HepG2 (cell line): Measurements from ENCODE around the gene FAM53B. TPM values are rescaled to one million over a fixed set of nuclear protein-coding genes. Genes with fewer than 3 reads are reported as not detected.

Experiments used
- ARHGAP35 ChIP-seq: sonication (generic); formaldehyde crosslinking; IDR thresholded peaks from 2 replicates; pipeline ENCODE4 v1.9.0; 2022; ENCODE audit warnings: mild to moderate bottlenecking, inconsistent platforms, moderate library complexity, missing genetic modification reagents, borderline replicate concordance
- DMAP1 ChIP-seq: IDR thresholded peaks from 2 replicates; pipeline ENCODE4 v1.6.1; 2016
- FIP1L1 ChIP-seq: fragments of 200-400 bp; formaldehyde crosslinking; IDR thresholded peaks from 2 replicates; pipeline ENCODE4 v1.6.1; 2018; ENCODE audit warnings: low read depth, mild to moderate bottlenecking, low read length, moderate library complexity, borderline replicate concordance; ENCODE audit not compliant: insufficient read depth
- HNF4G ChIP-seq, 2 experiments: sonication (generic) in 1 of 2; formaldehyde crosslinking in 1 of 2; IDR thresholded peaks; 2 replicates each; pipeline versions ENCODE4 v1.4.0 to v1.6.1; 2011 to 2020; ENCODE audit warnings: borderline replicate concordance in 2 of 2, low read depth in 2 of 2, mild to moderate bottlenecking in 2 of 2, low read length in 1 of 2, missing genetic modification reagents in 1 of 2, moderate library complexity in 1 of 2
- HNRNPH1 ChIP-seq: fragments of 200-400 bp; formaldehyde crosslinking; optimal IDR thresholded peaks from 2 replicates; pipeline ENCODE3; 2017; ENCODE audit warnings: mild to moderate bottlenecking, low read depth, low read length
- JUND ChIP-seq: sonication (generic); formaldehyde crosslinking; IDR thresholded peaks from 2 replicates; pipeline ENCODE4 v1.8.0; 2022; ENCODE audit warnings: mild to moderate bottlenecking, missing genetic modification reagents
- KLF6 ChIP-seq: IDR thresholded peaks from 2 replicates; pipeline ENCODE4 v1.8.0; 2016; ENCODE audit warnings: missing biosample characterization, missing genetic modification reagents
- PAF1 ChIP-seq: IDR thresholded peaks from 2 replicates; pipeline ENCODE4 v1.6.1; 2016; ENCODE audit warnings: missing genetic modification reagents, missing compliant biosample characterization
- PITX1 ChIP-seq: sonication (generic); formaldehyde crosslinking; IDR thresholded peaks from 2 replicates; pipeline ENCODE4 v1.5.1; 2020; ENCODE audit warnings: mild to moderate bottlenecking, missing genetic modification reagents
- SALL2 ChIP-seq: sonication (generic); formaldehyde crosslinking; IDR thresholded peaks from 2 replicates; pipeline ENCODE4 v1.8.1; 2023; ENCODE audit warnings: mild to moderate bottlenecking, missing genetic modification reagents, inconsistent platforms
- TGIF2 ChIP-seq: IDR thresholded peaks from 2 replicates; pipeline ENCODE4 v1.6.1; 2016; ENCODE audit warnings: control low read depth, missing compliant biosample characterization
- TRIM22 ChIP-seq: fragments of 450-650 bp; IDR thresholded peaks from 2 replicates; pipeline ENCODE4 v1.6.1; 2017
- TSC22D2 ChIP-seq: sonication (generic); formaldehyde crosslinking; IDR thresholded peaks from 2 replicates; pipeline ENCODE4 v1.5.1; 2020; ENCODE audit warnings: missing genetic modification reagents, mild to moderate bottlenecking, borderline replicate concordance
- YEATS2 ChIP-seq: sonication (generic); formaldehyde crosslinking; IDR thresholded peaks from 2 replicates; pipeline ENCODE4 v1.4.0; 2020; ENCODE audit warnings: missing genetic modification reagents, borderline replicate concordance
- ZC3H4 ChIP-seq: sonication (generic); formaldehyde crosslinking; IDR thresholded peaks from 2 replicates; pipeline ENCODE4 v1.4.0; 2020; ENCODE audit warnings: missing genetic modification reagents, borderline replicate concordance
- ZNF143 ChIP-seq: sonication (generic); formaldehyde crosslinking; IDR thresholded peaks from 2 replicates; pipeline ENCODE4 v1.4.0; 2020; ENCODE audit warnings: missing genetic modification reagents
- ZNF256 ChIP-seq: sonication (generic); formaldehyde crosslinking; conservative IDR thresholded peaks from 2 replicates; pipeline ENCODE4 v1.4.0; 2020; ENCODE audit warnings: missing genetic modification reagents
- ZNF468 ChIP-seq: sonication (generic); formaldehyde crosslinking; IDR thresholded peaks from 2 replicates; pipeline ENCODE4 v1.8.0; 2022; ENCODE audit warnings: mild to moderate bottlenecking, moderate library complexity, missing genetic modification reagents
- ZNF530 ChIP-seq: sonication (generic); formaldehyde crosslinking; IDR thresholded peaks from 2 replicates; pipeline ENCODE4 v1.5.0; 2020; ENCODE audit warnings: low read depth, mild to moderate bottlenecking, missing genetic modification reagents
- ZNF557 ChIP-seq: sonication (generic); formaldehyde crosslinking; IDR thresholded peaks from 2 replicates; pipeline ENCODE4 v1.4.0; 2020; ENCODE audit warnings: missing genetic modification reagents
- ZNF569 ChIP-seq: sonication (generic); formaldehyde crosslinking; IDR thresholded peaks from 2 replicates; pipeline ENCODE4 v1.5.0; 2020; ENCODE audit warnings: mild to moderate bottlenecking, missing genetic modification reagents, moderate library complexity, borderline replicate concordance
- polyA plus RNA-seq, 8 experiments: library from polyadenylated mRNA; depleted of rRNA in 3 of 8; stranded (reverse) in 7 of 8; unstranded in 1 of 8; fragments of >200 nt; fragmentation: Illumina TruSeq in 4 of 8; extraction: Trizol in 4 of 8; gene quantifications; 2 replicates each; pipeline versions ENCODE4 v1.2.1 to v1.2.3, GENCODE V29; 2011 to 2016; ENCODE audit warnings: low read depth in 4 of 8, missing spikeins in 1 of 8, mixed read lengths in 1 of 8; ENCODE audit not compliant: insufficient read depth in 1 of 8
- total RNA-seq, 5 experiments: library from RNA; depleted of rRNA; stranded (reverse); fragments of >200 nt; fragmentation: Illumina TruSeq; extraction: Trizol; gene quantifications; 2 replicates each; pipeline ENCODE4 v1.2.3, GENCODE V29; 2016; ENCODE audit warnings: low read depth in 1 of 5
- TF ChIP-seq, protein P1 (sequence below): sonication (generic); formaldehyde crosslinking; IDR thresholded peaks from 2 replicates; pipeline ENCODE4 v1.4.0; 2020; ENCODE audit warnings: missing genetic modification reagents
- TF ChIP-seq, protein P2 (sequence below): sonication (generic); formaldehyde crosslinking; IDR thresholded peaks from 2 replicates; pipeline ENCODE4 v1.4.0; 2020; ENCODE audit warnings: missing genetic modification reagents

Gene FAM53B
- total and polyA plus RNA-seq, 2 of the 13 experiments (the other 11 are each of a cell fraction or from before 2014, with no cell fraction given) = 6.4 to 19.3 TPM

DNA sequence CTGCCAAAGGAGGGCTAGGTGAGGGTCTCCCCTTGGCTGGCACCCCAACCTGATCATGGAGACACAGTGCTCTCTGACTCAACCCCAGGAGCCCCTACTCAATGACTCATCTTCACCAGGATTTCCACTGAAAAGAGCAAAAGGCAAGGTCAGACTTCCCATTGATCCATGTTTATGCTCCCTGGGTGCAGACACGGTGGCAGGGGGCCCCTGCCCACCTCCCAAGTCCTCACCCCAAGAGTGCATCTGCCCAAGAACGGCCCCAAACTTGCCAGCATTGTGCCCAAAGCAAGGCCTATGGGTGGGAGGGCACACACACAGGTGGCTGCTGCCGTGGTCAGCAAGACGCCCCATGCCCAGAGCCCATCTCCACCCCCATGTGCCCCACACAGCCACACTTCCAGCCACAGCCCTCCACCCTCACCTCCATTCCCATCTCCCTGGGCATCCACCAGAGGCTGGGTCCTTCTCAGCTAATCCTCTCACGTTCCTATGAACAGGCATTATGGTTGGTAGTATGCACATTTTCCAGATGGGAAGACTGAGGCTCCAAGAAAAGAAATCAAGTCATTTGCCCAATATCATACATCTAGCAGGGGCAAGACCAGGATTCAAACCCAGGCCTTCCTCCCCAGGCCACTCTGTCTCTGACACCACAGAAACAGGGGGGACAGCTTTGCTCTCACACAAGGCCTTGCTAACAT, 31.3 kb downstream of the FAM53B start (continued):
- TF ChIP-seq PITX1 (CRISPR knock-in tag) = no peak
- TF ChIP-seq HNRNPH1 = no peak
- no peak for TF ChIP-seq TSC22D2
- no peak for TF ChIP-seq FIP1L1
- no peak for TF ChIP-seq TRIM22
- no peak for TF ChIP-seq DMAP1 (CRISPR knock-in tag)
- no peak for TF ChIP-seq ZNF468 (CRISPR knock-in tag)
- TF ChIP-seq HNF4G (IDR thresholded peaks at IDR 0.05; ENCODE audit: borderline replicate concordance, low read depth, low read length) = 0 out of 2 replicates have a peak, but pooled peaks have one; percentile 10
- no peak for TF ChIP-seq HNF4G (CRISPR knock-in tag; IDR thresholded peaks at IDR 0.05; ENCODE audit: borderline replicate concordance, low read depth)
- no peak for TF ChIP-seq ZNF557 (CRISPR knock-in tag)
- TF ChIP-seq ZC3H4 = no peak
- no peak for TF ChIP-seq PAF1 (CRISPR knock-in tag)
- TF ChIP-seq ZNF256 (CRISPR knock-in tag) = no peak
- peak; percentile 39; the same call in 1 of the 2 replicates for TF ChIP-seq JUND (CRISPR knock-in tag)
- no peak for TF ChIP-seq ARHGAP35 (CRISPR knock-in tag)
- TF ChIP-seq SALL2 = no peak
- no peak for TF ChIP-seq KLF6 (CRISPR knock-in tag)
- TF ChIP-seq ZNF143 = no peak
- no peak for TF ChIP-seq ZNF569 (CRISPR knock-in tag)
- TF ChIP-seq, protein P1, sequence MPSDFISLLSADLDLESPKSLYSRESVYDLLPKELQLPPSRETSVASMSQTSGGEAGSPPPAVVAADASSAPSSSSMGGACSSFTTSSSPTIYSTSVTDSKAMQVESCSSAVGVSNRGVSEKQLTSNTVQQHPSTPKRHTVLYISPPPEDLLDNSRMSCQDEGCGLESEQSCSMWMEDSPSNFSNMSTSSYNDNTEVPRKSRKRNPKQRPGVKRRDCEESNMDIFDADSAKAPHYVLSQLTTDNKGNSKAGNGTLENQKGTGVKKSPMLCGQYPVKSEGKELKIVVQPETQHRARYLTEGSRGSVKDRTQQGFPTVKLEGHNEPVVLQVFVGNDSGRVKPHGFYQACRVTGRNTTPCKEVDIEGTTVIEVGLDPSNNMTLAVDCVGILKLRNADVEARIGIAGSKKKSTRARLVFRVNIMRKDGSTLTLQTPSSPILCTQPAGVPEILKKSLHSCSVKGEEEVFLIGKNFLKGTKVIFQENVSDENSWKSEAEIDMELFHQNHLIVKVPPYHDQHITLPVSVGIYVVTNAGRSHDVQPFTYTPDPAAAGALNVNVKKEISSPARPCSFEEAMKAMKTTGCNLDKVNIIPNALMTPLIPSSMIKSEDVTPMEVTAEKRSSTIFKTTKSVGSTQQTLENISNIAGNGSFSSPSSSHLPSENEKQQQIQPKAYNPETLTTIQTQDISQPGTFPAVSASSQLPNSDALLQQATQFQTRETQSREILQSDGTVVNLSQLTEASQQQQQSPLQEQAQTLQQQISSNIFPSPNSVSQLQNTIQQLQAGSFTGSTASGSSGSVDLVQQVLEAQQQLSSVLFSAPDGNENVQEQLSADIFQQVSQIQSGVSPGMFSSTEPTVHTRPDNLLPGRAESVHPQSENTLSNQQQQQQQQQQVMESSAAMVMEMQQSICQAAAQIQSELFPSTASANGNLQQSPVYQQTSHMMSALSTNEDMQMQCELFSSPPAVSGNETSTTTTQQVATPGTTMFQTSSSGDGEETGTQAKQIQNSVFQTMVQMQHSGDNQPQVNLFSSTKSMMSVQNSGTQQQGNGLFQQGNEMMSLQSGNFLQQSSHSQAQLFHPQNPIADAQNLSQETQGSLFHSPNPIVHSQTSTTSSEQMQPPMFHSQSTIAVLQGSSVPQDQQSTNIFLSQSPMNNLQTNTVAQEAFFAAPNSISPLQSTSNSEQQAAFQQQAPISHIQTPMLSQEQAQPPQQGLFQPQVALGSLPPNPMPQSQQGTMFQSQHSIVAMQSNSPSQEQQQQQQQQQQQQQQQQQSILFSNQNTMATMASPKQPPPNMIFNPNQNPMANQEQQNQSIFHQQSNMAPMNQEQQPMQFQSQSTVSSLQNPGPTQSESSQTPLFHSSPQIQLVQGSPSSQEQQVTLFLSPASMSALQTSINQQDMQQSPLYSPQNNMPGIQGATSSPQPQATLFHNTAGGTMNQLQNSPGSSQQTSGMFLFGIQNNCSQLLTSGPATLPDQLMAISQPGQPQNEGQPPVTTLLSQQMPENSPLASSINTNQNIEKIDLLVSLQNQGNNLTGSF (CRISPR knock-in tag) = no peak
- TF ChIP-seq ZNF530 (CRISPR knock-in tag) = no peak
- TF ChIP-seq YEATS2 (CRISPR knock-in tag) = no peak
- TF ChIP-seq, protein P2, sequence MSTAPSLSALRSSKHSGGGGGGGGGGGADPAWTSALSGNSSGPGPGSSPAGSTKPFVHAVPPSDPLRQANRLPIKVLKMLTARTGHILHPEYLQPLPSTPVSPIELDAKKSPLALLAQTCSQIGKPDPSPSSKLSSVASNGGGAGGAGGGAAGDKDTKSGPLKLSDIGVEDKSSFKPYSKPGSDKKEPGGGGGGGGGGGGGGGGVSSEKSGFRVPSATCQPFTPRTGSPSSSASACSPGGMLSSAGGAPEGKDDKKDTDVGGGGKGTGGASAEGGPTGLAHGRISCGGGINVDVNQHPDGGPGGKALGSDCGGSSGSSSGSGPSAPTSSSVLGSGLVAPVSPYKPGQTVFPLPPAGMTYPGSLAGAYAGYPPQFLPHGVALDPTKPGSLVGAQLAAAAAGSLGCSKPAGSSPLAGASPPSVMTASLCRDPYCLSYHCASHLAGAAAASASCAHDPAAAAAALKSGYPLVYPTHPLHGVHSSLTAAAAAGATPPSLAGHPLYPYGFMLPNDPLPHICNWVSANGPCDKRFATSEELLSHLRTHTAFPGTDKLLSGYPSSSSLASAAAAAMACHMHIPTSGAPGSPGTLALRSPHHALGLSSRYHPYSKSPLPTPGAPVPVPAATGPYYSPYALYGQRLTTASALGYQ (CRISPR knock-in tag) = no peak
- no peak for TF ChIP-seq TGIF2 (CRISPR knock-in tag)
